ENCODE results near the gene SFT2D3. TPM values are rescaled to one million over a fixed set of nuclear protein-coding genes. Genes with fewer than 3 reads are reported as not detected.

SFT2D3 gene
- total and polyA plus RNA-seq, 2 of the 8 experiments (the other 6 are each of a cell fraction or from before 2014, with no cell fraction given) = 7.3 to 10.3 TPM

DNA sequence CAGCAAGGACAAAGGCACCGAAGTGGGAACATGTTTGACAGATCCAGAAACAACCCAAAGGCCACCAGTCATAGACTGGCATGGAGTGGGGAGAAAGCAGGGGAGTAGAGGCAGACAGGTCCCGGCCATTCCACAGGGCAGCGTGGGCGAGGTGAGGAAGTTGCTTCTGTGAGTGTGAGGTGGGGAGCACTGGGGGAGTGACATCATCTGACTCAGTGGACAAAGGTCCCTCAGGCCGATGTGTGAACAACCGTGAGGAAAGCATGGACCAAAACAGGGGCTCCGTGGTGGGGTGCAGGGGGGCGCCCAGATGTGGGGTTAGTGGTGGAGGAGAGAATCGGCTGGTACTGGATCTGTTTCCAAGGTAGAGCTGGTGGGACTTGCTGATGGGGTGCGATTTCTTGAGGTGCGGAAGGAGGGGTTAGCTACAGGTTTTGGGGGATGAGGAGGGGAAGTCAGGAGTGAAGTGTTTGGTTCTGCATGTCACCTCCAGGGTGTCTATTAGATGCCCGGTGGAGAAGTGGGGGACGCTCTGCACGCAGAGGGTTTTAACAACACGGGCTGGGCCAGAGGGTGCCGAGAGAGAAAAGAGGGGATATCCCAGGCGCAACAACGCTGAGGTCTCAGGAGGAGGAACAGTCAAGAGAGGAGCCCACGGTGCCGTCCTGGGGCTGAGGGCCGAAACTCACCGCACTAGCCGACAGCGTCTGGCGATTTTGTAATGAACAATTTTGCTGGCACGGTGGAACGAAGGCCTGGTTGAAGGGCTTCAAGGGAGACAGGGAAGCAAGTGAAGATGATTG, 2.5 kb upstream of the SFT2D3 start (continued):
- no peak for TF ChIP-seq NRF1 (IDR thresholded peaks at IDR 0.05; ENCODE audit: low read depth, low read length)
- no peak for TF ChIP-seq GTF2F1 (IDR thresholded peaks at IDR 0.05; ENCODE audit: borderline replicate concordance, low read depth, low read length)

All from H1 (cell line).